Activated CD4-positive, alpha-beta T cell treated with anti-CD3 and anti-CD28 coated beads for 1 hour (primary cell): ENCODE data around the gene DICER1.

ENCODE experiments used
- DNase-seq: peaks from one replicate; pipeline ENCODE4 v3.0.0-alpha.2; 2020

DICER1 gene

DNA sequence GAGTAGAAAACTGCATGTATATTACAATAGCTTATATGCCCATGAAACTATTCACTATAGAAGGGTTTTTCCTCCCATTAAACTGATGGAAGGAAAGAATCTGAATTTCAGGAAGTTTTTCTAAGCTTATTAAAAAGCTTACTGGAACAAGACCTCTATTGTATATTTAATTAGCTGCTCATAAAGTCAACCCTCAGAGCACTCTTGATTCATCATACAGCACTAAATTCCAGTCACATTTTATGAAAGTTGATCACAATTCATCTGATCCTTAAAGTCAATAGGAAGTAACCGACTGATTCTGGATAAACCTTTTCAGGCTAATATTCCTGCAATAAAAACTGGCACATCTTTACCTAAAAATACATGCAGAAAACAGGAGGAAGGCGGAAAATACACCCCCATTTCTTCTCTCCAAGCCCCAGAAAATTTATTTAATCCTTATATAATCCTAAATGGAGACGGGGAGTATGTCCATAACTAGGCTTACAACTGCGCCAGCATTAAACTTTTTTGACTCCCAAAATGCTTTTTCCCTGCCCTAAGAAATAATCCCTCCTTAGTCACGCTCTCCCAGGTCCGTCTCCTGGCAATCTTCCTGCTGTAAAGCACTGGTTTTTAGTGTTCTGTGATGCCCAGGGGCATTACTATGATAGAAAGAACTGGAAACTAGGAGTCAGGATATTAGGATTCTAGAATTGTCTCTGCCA, 35.3 kb downstream of the DICER1 start:
- DNase-seq = no peak

DNA sequence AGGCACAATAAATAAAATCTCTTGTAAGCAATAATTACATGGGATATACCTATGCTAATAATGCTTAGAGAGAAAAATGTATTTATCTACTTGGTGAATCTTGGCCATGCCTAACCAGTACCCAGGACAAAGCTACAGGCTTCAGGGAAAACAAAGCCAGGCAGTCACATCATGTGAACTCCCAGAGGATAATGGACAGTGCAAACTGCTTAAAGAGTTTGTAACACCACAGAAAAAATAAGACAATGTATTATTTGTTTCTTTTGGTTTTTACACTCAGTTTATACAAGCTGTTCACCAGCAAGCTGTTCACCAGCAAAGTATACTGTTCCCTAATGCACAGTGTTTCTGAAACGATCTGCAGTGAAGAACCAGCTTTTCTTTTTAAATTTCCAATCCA, 38.0 kb downstream of the DICER1 start:
- no peak for DNase-seq

DNA sequence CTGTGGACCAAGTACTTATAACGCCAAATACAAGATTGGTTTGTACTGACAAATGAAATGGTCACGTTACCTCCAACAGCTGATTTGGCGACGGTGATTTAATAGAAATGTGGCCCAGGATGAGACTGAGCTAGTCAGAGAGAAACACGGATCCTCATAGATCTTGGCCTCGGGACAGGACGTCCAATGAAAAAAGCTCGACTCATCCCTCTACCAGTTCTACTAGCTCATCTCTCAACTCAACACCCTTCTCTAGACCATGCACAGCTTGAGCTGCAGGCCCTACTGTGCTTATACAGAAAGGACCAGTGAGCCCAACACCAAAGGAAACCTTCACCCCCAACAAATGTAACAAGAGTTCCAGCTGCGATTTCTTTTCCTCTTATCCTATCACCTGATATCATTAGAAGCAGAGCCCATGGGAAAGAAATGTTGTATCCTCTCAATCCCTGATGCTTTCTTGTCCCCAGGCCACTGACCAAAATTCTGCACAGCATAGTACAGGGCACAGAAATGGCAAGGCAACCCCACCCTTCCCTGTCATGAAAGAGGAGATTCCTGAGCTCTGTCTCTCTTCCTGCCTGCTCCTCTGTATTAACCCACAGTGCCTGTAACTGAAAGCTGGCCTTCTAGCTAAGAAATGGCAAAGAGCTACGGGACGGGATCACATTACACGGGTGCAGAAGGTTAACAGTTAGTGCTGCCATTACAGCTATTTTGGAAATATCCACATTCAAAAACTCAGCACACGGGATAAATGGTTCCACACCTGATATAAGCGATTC, 39.2 kb downstream of the DICER1 start:
- DNase-seq = no peak

DNA sequence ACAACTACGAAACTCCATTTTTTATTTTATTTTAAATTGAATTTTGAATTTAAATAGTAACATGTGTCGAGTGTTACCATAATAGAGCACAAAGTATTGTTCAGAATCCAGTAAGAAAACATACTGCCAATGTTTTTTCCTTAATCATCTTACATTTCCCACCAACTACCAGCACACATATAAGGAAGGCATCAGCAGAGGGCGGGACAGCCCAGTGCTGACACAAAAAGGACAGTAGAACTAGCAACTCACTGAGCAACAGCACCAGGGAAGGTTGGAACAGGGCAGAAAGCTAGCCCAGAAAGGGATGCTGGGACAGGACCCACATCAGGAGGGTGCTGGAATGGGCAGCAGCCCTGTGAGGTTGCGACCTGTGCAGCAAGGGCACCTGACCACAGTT, 43.9 kb downstream of the DICER1 start:
- DNase-seq = no peak

DNA sequence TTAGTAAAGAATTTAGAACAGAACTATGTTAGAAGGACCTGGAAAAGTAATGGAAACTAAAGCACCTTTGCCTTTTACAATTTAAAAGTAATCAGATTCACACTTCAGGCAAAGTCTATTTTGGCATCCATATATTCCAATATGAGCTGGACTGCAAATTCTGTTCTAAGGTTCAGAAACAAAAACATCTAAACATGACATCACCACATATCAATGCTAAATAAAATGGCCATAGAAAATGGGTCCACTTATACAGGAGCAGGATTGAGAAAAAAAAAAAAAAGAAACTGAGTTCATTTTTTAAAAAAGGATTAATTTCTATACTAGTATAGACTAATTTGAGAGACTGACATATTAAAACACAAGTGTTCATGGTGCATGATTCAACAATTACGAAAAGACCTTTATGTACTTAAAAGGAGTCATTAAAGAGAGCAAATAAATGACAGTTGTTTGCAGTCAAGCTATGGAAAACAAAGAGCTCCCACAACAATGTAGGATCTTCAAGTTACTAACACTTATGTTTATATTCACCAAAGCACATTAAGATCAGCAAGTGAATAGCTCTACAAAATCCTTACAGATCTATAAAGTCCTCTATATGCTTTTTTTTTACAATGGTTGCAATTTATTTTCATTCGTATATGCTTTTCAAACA, 45.7 kb downstream of the DICER1 start:
- no peak for DNase-seq

DNA sequence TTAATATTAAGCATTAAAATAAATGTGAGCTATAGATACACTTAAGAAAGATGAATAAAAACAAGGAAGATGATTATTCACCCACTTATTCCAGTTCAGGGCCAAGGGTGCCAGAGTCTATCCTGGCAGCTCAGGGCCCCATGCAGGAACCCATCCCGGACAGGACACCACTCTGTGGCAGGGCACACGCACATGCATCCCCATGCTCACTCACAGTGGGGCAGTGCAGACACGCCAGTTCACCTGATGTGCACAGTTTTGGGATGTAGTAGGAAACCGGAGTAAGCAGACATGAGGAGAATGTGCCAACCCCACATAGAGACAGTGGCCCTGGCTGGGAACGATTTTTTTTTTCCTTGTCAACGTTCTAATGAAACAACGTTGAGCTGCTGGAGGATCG, 47.2 kb downstream of the DICER1 start:
- DNase-seq = no peak

DNA sequence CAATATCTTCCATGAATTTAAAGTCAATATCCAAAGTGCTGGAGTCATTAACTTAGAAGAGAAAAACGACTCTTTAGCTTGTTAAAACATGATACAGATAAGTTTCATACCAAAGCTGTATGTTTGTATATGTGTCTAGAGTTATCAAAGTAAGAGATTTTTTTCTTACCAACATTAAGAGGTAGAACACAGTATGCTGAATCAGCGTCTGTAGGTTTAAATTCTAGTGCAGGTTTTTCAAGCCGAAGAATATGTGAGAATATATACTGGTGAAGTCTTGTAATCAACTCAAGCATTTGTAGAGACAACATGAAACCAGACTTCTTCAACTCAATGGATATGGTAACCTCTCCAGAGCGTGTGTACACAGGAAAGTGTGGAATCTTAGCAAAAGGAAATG, 49.6 kb downstream of the DICER1 start:
- DNase-seq = no peak

DNA sequence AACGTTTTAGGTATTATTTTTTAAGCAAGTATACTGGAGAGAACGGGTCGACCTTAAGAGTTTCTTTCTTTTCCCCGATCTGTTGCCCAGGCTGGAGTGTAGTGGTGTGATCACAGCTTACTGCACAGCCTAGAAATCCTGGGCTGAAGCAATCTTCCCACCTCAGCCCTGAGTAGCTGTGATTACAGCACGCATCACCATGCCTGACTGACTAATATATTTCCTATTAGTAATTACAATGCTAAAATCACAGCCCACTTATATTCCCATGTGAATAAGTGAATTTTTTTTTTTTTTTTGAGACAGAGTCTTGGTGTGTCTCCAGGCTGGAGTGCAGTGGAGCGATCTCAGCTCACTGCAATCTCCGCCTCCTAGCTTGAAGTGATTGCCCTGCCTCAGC, 50.4 kb downstream of the DICER1 start:
- no peak for DNase-seq

DNA sequence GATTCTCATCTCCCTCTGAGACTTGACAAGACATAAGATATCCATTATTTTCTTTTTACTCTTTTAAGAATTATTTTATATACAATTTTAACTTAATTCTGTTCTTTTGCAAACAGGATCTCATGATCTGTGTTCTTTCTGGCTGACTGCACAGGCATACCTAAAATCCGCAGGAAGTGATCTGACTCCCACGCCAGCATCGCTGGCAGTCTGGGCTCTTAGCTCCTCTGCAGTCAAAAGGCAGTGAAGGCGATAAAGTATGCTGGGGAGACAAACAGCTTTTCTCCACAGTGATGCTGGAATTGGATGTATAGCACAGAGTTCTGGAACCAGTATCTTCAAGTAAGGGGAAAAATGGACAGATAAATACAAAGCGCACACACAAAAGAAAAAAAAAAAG, 52.4 kb downstream of the DICER1 start:
- DNase-seq = no peak

DNA sequence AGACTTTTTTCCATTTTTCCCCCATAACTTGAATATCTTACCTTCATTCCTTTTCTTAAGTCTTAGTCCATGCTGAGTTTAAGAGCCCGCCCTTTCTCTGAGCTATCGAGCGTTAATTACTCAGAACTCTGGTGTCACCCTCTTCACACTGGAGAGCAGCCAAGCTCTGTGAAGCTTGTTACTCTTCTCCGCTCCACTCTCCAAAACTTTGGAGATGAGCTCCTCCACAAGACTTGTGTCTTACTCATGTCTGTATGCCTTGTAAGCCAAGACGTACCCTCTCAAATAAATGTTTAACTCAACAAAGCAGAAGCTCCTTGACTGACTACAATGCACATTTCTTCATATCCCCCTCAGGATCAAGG, 54.7 kb downstream of the DICER1 start:
- DNase-seq = no peak

DNA sequence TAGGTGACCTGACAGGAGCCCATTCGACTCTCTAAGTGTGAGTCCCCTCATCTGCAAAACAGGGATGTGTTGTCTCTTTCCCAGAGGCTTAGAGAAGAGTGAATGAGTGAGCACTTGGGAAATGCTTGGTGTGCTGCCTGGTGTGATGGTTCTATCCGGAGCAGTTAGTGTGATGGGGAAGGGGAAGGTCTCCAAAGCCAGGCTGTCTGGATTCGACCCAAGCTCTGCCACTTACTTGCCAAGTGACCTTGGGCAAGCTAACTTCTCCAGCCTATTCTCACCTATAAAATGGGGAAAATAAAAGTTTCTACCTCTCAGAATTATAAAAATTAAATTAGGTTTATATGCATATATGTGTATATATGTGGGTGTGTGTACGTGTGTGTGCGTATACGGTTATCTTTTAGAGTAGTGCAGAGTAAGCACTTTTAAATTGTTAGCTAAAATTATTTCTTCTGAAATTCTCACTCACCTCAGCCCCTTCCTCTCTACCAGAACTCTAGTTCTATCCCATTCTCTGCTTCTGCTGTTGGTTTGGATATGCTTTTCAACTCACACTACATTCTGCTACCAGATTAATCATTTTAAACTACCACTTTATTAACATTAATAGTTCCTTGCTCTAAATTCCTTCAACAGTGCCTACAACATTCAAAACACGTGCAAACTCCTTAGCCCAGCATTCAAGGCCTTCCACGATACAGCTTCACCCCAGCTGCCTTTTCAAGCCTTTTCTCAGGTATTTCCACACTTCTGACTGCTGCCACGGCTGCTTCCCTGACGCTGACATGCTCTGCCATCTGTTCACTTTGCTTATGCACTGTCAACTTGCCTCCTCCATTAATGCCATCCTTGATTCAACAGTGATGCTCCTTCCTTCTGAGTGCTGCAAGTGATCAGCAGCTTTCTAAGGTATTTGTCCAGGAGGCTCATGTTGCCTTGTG, 55.3 kb downstream of the DICER1 start:
- no peak for DNase-seq

DNA sequence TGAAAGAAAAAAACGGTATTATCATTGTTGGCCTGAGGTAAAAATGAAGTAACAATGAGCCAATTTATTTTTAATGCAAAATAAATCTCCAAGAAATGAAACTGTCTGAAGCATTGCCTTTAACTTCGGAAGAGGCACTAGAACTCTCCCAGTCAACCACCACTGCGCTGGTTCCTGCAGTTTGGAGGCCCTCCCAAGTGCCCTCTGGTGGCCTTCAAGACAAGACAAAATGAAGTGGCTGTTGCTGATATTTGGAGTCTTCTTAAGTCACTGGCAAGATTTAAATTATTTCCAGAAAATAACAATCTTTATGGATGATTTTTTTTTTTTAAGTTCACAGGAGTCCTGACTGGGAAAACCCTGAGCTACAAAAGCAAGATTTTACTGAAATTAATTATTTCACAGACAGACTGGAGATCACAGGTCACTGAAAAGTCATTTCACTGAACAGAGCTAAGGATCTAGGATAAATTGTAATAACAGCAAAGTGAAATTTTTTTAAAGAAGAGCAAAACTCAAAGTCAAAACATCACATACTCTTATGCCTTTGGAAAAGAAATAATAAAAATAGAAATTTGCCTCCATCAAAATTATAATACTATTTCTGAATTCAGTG, 58.2 kb downstream of the DICER1 start:
- DNase-seq = no peak

DNA sequence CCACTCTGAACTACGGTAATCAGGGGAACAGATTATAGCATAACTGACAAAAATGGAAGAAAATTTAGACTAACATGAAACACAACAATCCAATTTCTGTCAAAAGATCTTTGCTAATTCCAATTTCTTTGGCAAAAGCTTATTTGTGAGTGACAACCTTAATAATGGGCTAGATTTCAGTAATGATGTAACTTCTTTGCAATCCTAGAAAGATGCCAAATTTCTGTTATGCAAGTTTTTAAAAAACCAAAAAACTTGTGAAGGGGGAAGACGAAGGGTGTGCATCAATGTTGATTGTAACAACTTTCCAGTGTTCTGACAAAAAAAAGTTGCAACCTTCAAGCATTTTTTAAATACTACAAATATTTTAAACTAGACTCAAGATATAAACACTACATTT, 59.9 kb downstream of the DICER1 start:
- no peak for DNase-seq

DNA sequence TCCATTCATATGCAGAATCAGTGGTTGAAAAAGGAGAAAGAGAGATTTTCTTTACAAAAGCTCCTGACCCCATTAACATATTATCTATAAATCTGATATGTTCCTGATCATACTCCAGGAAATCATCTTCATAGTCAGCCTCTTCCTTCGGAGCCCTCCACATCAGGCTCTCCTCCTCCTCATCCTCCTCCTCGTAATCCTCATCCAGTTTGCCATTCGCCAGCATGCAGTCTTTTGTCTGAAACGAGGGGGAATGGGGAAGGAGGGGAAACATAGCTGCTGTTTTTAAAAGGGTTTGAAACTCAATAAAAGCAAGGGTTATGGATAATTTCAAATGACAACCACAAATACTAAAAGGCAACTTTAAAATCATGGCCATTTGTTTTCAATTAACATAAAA, 60.9 kb downstream of the DICER1 start:
- no peak for DNase-seq

DNA sequence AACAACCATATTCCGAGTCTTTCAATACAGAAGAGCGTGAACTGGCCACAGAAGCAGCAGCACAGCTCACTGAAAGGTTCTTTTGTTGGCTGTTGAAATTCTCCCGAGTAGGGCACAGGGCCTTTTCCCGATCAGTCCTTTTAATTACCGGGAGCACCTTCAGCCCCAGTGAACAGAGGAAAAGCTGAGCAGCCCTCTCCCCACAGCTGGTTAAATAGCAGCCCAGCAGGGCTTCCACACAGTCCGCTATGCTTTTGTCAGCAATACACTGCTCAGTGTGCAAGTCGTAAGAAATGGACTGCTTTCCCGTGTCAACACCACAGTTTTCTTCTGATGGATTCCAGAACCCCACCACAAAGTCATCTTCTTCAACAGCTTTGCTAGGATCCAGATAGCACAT, 61.3 kb downstream of the DICER1 start:
- DNase-seq = no peak

DNA sequence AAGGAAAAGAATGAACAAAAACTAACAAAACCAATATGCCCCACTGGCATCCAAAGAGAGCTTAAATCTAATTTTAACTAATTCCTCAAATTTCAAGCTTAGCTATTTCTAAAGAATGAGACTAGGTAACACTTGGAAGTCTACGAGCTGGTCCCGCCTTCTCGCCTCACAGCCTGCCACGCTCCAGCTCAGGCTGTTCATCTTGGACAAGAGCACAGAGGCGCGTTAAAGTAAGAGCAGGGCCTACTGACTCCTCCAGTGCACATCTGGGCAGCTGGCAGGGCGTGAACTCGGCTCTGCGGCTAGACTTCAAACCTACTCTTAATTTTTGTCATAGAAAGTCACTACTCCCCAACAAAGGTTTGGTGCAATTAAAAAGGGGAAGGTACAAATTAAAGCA, 64.6 kb downstream of the DICER1 start:
- no peak for DNase-seq

DNA sequence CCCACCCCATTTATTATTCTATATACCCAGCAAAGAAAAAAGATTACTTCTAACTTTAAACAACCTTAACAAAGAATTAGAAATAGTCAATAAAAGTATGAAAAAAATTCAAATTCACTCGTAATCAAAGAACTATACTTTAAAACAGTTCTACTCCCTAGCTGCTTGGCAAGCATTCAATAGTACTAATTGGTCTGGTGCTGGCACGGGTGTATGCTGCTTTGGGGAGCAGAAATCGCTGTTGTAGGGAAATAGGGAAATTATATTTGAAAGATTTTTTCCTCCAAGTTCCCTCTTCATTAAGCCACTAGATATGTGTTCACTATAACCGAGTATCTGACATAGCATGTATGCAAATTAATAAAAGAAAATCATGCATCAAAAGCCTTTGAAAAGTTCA, 65.7 kb downstream of the DICER1 start:
- no peak for DNase-seq

DNA sequence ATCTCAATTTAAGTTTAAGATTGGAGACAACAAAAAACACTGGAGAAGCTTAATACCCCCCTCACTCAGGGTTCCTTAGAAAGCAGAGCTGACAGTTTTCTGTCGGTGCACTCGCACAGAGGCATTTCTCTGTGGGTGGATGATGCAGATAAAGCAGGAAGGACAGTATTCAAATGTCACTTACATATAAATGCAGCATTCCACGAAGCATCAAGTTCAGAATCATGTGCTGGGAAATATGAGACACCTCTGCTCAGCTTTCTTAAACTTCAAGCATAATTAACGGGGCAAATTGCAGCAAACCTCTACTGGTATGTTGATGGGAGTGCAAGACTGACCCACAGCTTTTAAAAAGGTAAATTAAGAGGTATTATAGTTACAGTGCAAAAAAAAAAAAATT, 68.7 kb downstream of the DICER1 start:
- DNase-seq = no peak

DNA sequence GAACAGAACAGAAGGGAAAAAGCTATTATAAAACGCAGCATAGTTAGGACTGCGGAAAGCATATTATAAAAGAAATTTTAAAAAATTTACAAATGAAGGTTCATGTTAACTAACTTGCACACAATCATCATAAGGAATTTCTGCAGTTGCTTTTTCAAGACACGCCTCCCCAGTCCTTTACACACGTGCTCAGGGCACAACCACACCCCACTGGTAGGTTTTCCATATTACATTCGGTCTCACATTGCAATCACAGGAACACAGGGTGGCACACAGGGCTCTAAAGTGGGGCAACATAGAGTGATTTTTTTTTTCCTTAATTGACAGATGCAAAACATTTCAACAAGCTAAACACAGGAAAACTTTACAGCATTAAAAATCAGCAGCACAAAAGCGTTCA, 69.7 kb downstream of the DICER1 start:
- no peak for DNase-seq

DNA sequence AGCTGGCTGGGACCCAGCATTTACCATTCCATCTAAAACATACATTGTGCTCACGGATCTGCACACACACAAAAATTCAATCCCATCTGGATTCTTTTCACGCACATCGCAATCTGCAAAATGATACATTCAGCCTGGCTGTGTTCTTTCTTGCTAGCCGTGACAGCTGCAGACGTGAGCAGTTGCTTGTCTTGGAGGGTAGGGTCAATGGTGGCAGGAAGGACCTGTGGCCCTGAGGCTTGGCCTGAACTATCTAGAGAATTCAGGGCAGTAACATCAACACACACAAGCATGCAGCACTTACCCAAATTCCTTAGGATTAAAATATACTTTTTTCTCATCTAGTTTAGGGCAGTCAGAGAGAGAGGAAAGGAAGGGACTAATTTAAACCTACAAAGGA, 72.0 kb downstream of the DICER1 start:
- no peak for DNase-seq

DNA sequence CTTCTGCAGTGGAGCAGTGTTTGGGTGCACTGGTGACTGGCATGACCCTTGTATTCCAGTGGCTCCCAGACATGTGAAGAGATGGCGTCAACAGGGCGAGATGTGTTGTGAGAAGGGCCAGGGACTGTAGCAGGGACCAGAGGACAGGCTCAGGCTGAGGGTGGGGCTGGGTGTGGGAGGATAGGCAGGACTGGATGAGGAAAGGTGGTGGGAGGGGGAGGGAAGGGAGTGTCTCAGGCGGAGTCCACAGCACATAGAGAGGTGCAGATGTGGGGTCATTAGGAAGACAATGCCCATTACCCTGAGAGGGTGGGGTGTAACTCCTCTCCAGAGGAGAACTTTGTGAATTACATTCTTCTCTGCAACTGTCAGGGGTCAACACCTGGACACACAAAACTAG, 78.5 kb downstream of the DICER1 start:
- no peak for DNase-seq

DNA sequence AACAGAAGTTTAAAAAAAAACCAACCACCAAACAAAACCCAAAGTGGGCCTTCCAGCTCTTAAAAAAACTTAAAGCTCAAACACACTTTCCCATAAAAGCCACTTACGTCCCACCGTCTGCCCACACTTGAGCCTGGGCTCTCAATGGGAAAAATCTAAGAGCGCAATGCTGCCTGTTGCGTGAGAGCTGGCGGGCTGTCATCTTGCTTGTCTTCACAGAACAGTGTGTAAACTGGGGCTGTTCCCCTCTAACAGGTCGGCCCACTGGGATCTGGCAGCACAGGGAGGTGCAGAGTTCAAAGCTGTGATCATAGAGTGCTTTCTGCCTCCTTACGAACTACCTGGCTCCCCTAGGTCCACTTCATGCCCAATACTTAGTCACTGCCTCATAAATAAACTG, 80.0 kb downstream of the DICER1 start:
- DNase-seq = no peak

DNA sequence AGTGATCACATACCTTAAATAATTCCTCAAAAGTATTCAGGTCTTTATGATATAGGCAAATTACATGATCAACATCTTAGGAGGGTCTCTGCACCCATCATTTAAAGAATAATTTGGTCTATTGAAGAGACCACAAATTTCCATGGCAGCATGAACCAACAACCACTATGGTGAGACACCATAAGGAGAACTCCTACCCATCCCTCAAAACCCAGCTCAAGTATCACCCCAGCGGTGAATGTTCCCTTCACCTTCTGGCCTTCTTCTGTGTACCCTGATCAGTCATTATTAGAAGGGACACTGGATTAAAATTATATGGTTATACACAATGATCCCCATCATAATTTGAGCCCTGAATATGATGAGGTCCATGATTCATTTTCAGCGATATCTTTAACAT, 81.5 kb downstream of the DICER1 start:
- no peak for DNase-seq
